Midbrain (tissue), 1 donor: Measurements from ENCODE around the gene RTN3.

Experiments
- DNase-seq: peaks from one replicate; lab custom pipeline; 2025; lab: John Stamatoyannopoulos, UW

The RTN3 gene

DNA sequence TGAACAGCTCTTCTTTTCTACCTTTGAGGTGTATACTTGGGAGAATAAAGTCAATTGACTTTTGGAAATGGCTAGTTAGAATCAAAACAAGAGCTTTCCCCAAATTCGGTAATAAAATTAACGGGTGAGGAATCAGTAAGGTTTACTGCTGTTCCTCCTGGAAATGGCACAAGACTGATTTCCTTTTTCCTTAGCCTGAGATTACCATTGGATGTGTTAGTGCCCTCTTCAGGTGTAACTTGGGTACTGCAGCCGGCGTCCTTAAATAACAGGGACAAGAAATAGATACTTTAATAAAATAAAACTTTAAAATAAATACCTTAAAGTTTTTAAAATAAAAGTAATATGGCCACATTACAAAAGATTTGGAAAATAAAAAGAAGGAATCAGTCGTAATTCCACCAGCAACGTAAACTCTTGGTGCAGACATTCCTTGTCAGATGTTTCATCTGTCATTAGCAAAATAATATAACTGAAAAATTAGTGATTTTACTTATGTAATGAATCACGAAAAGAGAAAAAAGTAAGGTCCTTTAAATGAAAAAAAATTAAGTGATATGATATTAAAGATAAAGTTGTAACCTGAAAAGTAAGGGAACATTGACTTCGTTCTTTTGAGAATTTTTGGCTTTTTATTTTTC lies 57.5 kb downstream of the RTN3 start:
- peak; percentile 83 for DNase-seq

DNA sequence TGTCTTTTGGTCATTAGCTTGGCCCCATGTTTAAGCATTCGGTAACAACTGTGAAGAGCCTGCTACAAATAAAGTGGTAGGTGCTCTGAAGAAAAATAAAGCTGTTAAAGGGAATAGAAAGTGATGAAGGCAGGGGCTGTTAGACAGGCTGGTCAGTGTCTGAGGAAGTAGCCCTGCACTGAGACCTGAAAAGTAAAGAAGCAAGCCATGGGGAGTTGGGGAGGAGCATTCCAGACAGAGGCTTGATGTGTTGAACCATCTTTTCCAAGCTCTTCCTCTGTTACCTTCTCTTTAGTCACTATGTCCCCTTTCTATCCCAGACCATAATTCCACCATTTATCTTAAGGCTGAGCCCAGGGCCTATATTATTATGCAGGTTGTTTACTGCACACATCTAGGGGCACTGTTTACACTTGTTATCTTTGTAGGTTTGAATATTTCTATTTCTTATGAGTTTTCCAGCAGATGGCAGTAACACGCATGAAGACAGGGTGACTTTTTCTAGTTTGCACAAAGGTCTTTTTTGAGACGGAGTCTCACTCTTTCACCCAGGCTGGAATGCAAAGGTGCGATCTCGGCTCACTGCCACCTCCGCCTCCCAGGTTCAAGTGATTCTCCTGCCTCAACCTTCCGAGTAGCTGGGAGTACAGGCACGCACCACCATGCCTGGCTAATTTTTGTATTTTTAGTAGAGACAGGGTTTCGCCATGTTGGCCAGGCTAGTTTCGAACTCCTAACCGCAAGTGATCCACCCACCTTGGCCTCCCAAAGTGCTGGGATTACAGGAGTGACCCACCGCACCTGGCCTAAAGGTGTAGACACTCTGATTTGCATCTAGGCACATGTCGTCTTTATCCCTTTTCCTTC lies 64.2 kb downstream of the RTN3 start:
- no peak for DNase-seq

DNA sequence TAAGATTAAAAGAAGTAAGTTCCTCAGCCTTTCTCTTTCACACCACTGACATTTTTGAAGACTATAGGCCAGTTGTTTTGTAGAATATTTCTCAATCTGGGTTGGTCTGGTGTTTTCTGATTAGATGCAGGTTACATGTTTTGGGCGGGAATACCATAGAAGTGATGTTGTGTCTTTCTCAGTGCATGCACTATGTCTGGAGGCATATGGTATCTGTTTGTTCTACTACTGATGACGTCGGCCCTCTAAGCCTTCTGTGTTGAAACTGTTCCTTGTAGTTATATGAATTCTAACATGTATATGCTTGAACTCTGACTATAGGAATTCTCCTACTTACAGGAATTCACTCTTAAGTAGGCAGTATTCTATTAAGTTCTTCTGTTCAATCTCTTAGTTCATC lies 65.7 kb downstream of the RTN3 start:
- no peak for DNase-seq

DNA sequence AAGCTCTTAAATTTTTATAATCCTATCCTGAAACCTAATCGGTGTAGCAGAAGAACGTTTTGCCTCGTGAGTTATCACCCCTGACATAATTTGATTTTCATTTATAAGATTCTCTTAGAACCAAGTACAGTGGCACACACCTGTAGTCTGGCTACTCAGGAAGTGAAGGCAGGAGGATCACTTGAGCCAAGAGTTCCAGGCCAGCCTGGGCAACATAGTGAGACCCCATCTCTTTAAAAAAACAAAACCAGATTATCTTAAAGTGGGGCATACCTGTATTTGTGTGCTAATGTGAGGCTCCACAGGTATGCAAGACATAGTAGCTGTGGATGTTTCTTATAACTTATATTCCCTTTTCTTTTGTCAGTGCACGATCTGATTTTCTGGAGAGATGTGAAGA lies 68.3 kb downstream of the RTN3 start:
- no peak for DNase-seq

DNA sequence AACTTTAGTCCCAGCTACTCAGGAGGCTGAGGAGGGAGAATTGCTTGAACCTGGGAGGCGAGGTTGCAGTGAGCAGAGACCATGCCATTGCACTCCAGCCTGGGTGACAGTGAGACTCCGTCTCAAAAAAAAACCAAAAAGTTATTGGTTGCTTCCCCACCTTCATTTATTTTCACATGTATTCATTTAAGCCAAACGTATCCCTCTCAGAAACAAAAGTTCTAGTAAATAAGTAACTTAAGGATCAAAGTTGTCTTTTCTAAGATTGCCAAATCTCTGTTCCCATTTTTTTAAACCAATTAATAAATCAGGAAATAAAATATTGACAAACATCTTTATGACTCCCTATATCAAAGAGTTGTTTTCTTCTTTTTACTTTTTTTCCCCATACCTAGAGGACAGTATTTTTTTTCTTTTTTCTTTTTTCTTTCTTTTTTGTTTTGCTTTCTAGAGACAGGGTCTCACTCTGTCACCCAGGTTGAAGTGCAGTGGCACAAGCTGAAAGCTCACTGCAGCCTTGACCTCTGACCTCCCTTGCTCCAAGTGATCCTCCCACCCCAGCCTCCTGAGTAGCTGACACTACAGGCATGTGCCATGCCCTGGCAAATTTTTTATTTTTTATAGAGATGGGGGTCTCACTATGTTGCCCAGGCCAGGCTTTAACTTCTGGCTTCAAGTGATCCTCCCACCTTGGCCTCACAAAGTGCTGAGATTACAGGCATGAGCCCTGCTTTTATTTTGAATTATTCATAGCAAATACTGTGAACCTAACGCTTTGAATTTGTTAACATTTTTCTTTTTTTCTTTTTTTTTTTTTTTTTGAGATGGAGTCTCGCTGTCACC lies 75.8 kb downstream of the RTN3 start:
- no peak for DNase-seq

DNA sequence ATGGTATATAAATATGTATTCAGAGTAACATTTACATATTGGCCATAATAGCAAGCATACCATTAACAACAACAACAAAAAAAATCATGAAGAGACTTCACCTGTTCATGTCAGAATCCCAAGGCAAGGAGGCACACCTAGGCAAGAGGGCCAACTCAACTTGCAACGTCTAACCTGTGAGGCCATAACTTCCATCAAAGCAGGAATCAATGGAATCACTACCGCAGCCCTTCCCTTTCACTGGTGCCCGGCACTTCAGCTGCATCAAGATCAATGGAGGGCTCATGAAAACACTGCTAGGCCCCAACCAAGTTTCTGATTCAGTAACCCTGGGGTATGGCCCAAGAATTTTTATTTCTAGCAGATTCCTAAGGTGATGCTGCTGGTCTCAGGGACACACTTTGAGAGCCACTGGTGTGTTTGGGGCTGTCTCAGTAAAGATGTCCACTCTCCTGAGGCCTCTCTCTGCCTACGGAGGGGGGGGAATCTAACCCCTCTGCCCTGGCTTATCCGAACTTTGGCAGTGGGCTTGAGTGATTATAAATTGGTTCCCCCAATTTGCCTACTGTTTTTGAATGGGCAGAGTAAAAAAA lies 79.3 kb downstream of the RTN3 start:
- no peak for DNase-seq

DNA sequence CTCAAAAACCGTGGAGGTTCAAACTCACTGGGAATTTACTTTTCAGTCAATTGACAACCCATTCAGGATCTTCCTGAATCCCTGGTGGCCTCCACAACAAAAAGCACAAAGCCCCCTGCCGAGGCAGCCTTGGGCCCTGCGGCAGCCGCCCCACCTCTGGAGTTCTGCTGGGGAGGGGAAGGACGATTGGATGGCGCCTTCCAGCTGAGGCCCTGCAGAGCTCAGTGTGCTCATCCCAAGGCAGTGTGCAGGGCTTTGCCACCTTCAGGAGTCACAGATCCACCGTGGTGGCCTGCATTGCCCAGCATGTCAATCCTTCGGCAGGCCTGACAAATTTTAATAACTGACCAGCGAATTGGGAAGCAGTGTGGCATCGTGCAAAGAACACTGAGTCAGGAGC lies 79.9 kb downstream of the RTN3 start:
- DNase-seq: no peak

DNA sequence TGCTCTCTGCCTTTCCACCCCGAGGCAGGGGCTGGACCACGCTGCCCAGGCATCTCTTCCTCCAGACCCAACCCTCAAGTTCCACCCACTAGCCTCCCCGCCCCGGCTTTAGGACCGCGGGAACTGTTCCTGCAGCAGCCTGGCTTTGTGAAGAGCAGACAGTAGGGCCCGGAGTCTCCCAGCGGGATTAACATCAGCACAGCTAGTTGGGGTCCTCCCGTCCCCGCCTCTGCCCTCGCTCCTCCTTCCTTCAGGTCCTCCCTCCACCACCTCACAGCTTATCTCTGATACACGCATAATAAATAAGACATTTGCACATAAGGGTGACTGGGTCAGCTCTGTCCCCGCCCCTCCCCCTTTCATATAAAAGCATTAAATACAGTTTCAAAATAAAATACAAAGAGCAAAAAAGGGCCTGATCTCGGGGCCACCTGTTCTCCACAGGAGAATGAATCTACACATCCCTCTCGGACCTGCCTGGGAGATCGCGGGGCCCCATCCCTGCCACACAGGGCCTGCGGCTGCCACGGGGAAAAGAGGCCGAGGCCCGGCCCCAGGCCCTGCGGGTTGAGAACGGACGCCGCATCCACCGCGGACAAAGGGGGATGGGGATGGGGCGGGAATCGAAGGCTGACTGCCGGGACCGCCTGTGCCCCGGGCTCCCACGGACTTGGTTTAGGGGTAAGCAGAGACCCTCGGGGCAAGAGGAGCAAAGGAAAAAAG lies 80.8 kb downstream of the RTN3 start:
- DNase-seq: no peak

DNA sequence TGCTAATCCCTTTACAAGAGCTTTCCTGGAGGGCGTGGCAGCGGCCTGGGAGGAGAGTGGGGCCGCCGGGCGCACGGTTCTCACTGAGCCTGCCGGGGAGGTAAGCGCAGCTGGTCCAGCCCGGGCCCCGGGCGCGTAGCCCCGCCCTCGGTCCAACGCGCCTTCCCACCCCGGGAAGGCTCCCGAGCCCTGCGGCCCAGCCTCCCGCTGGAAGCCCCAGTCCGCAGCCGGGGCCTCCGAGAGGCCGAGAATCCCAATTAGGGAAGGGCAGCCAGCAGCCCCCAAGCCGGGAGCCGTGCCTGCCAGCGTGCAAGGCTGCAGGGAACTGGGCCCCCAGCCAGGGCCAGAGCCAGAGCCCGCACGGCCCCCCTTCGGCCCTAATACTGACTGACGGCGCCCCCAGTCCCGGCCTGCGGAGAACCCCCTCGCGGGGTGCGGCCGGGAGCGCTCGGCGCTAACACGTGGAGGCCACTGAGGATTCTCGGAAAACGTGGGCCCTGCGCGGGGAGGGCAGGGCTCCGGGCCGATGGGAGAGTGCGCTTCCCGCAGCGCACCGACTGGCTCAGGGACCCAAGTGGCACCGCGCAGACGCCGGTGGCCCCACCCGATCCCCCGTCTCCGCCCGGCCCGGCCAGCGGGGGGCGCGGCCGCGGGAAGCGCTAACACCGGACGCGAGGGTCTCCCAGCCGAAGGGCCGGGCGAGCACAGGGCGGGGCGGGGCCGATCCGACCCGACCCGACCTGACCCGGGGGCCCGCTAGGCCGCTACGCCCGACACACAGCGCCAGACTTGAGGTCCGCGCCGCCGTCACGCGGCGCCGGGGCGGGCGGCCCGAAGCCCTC lies 81.6 kb downstream of the RTN3 start:
- peak; percentile 68 for DNase-seq

DNA sequence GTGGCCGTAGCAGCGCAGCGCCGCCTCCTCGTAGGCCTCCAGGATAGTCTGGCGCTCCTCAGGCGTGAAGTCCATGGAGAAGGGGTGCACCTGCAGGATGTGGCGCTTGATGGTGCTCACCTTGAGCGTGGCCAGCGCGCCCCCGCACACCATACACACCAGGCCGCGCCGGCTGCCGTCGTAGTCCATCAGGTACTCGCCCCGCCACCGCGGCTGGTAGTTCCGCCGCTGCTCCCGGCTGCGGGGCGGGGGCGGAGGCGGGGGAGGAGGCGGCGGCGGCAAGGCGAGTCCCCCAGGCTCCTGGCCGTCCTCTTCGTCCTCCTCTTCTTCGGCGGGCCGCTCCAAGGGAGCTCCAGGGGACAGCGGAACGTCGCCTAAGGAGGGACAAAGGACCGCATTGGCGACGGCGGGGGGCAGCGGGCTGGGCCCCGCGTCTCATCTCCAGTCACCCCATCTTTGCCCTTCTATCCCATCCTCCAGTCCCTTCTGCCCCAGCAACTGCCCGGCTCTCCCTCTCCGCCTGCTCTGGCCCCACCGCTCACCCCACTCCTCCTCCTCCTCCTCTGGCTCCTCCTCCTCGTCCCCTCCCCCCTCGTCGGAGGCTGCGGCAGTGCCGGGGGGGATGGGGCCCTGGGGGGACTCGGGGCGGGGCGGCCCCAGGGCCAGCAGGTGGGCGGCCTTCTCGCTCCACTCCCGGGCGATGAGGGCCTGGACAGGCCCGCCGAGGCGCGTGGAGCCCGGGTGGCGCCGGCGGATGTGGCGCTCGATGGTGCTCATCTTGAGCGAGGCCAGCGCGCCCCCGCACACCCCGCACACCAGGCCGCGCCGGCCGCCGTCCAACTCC lies 82.4 kb downstream of the RTN3 start:
- no peak for DNase-seq

DNA sequence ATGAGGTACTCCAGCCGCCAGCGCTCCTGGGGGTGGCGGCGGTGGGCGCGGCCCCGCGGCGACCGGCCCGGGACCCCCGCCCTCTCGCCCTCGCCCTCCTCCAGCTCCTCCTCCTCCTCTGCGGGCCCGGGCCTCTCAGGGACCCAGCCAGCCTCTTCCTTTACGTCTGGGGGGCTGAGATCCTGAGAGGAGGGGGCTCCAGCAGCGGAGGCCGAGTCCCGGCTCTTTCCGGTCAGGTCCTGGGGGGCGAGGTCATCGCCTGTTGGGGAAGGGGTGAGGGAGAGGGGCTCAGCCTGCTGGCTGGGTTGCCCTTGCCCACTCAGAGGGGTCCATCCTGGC lies 83.0 kb downstream of the RTN3 start:
- DNase-seq: no peak

DNA sequence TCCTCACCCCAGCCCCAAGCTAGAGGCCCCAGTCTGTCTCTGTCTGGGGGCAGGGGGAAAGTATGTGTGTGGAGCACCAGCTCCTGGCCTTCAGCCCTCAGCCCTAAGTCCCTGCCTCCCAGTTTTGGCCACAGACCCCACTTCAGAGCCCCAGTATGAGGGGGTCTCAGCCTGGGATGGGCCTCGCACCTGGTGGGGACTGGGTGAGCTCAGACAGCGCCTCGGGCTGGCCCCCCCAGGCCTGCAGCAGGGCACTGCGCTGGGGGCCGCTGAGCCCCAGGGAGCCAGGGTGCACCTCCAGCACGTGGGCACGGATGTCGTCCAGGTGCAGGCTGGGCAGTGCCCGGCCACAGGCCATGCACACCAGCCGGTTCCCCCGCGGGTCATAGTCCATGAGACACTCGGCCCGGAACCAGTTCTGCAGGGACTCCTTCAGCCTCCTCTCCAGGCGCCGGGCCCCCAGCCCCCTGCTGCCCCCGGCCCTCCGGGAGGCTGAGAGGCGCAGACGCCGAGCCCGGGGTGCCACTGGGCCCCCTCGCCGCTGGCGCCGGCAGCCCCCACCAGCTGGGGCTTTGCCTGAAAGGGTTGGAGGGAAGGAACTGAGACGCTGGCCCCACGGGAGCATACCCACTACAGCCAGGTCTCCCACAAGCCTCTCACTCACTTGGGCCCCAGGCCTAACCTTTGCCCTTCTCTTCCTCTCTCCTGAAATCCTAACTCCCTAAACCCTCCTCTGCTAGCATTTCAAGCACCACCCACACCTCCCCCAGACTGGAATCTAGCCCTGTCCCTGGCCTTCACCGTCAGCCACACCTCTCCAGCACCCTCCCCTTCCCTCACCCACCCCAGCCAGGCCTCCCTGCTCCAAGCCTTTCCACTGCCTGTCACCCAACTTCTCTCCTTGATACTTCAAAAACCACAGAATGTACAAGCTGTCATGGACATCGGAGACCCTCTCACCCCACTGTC lies 83.7 kb downstream of the RTN3 start:
- no peak for DNase-seq

DNA sequence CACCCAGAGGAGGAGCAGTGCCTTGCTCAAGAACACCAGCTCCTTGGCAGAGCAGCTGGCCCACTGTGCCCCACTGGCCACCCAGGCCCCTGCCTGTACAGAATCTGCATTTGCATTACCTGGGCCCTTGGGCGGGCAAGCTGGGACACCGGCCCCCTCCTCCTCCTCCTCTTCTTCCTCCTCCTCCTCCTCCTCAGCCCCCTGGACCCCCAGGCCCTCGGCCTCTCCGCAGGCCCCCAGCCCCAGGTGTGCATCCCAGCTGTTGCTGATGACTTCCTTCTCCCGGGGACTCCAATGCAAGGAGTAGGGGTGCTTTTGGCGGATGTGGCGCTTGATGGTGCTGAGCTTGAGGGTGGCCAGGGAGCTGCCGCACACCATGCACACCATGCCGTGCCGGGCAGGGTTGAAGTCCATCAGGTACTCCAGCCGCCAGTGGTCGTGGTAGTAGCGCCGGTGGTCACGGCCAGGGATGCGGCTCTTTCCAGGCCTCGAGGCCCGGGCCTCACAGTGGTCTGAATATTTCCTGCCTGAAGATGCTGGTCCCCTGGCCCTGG lies 84.5 kb downstream of the RTN3 start:
- DNase-seq: no peak

DNA sequence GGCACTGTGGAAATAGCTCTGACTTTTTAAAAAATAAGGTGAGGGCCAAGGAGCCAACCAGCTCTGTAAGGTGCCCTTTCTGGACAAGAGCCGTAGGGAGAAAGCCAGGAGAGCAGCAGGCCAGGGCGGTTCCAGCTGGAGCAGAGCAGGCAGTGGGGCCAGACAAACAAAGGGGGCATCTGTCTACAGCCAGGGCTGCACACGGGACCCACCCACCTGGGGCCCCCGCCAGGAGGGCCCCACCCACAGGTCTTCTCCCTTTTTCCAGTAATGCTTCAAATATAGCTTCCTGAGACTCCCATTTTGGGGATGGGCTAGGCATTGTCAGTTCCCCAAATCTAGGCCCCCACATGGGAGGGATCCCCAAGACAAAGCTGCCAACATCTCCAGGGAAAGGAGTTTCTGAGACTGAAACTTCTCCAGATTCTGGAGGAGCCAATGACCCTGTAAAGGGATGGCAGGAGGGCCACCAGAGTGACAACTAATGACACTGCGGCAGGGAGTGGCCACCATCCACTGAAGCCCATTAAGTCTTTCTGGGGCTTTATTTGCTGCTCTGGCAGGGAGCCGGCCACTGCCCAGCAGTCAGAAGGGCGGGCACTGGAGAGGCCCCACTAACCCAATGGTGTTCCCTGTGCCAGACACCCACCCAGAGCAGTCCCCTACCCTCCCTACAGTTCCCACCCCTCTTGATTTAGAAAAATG lies 85.4 kb downstream of the RTN3 start:
- DNase-seq: no peak

DNA sequence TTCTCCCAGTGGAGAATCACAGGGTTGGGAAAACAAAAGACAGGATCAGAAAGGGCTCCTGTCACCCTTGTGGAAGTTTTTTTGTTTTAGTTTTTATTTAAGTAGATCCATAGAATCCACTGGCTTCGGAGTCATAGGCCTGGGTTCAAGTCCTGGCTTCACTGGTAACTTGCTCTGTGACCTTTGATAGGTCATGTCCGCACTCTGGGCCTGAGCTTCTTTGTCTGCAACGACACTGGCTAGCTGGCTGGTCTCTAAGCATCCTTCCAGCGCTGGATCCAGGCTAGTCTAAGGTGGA lies 85.9 kb downstream of the RTN3 start:
- DNase-seq: no peak

DNA sequence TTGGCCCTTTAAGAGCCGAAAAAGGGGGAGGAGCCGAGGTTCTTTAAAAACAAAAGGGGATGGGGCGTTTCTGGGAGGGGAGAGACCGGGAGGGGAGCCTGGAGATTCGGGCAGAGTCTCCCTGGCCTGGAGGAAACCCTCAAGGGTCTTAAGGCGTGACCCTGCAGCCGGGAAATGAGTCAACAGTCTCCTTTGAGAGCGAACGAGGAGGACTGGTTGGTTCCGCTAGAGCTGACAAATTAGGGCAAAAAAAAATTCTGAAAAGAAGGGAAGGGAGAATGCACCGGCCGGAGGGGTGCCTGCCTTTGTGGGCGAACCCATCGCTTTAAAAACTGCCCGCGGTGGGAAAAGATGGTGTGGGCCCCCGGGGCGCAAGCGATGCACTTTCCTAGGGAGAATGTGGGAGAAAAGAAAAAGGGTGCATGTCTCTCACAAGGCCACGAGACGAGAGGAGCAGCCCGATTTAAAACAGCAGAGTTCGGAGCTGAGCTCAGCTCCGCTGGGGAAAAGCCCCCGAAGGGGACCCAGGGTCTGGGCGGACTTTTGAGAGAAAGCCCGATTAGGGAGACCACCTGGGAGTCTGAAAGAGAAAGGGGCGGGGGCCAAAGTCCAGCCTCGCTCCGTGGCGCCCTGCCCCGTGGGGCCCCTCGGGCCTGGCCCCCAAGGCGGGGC lies 86.4 kb downstream of the RTN3 start:
- peak; percentile 70 for DNase-seq
